ENCODE measurements around the gene STRAP.

GRCh38 chr12:15928346-15928745 is 46.2 kb downstream of the STRAP start:
- no peak for TF ChIP-seq STAT1 (IDR thresholded peaks at IDR 0.05; ENCODE audit: unreplicated experiment)
- no peak for TF ChIP-seq CTCF (conservative IDR thresholded peaks at IDR 0.05; ENCODE audit: low read depth in 2 of 2)
- no peak for TF ChIP-seq REST (IDR thresholded peaks at IDR 0.05; ENCODE audit: unreplicated experiment)
- no peak for TF ChIP-seq EZH2phosphoT487 (IDR thresholded peaks at IDR 0.05; ENCODE audit: unreplicated experiment)
- no peak for TF ChIP-seq POLR2AphosphoS5 (IDR thresholded peaks at IDR 0.05; ENCODE audit: low read depth)
- no peak for TF ChIP-seq EZH2 (IDR thresholded peaks at IDR 0.05; ENCODE audit: low read depth, unreplicated experiment)
- TF ChIP-seq CREB1 (CRISPR knock-in tag; IDR thresholded peaks at IDR 0.05; ENCODE audit: low read depth): no peak
- no peak for TF ChIP-seq ZNF114 (CRISPR knock-in tag; IDR thresholded peaks at IDR 0.05)
